Measurements from ENCODE around the gene RDH5.
A peak's percentile ranks its signal among the peaks of the same experiment; 100 is the strongest.

RDH5 gene

DNA sequence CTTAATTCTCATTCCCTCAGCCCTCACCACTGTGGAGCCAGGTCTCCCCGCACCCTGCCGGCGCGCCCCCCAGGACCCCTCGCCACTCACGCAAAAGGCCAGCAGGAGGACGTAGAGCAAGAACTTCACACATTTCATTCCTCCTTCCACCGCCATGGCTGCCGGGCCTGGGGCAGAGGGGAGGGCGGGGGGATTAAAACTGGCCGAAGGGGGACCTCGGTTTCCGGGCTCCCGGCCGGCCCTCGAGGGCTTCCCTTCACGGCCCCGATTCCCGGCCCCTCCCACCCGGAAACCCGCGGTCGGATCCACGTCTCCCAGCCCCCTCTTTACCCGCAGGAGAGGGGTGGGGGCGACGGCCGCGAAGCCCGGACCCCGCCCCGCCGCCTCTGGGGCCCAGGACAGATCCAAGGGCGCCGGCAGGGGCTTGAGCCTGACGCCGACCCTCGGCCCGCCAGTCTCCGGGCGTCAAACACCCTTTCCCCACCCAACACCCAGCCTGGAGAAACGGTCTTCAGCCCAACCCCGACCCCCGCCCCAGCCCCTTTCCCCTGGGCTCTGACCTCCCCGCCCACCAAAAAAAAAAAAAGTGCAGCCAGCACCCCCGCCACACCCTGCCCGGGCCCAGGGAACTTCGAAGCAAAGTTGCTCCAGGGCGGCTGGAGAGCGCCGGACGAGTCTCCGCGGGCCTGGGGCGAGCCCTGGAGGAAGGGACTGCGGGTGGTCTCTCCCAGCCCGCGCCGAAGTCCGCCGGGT, 8.2 kb downstream of the RDH5 start:
- TF ChIP-seq, protein P1, sequence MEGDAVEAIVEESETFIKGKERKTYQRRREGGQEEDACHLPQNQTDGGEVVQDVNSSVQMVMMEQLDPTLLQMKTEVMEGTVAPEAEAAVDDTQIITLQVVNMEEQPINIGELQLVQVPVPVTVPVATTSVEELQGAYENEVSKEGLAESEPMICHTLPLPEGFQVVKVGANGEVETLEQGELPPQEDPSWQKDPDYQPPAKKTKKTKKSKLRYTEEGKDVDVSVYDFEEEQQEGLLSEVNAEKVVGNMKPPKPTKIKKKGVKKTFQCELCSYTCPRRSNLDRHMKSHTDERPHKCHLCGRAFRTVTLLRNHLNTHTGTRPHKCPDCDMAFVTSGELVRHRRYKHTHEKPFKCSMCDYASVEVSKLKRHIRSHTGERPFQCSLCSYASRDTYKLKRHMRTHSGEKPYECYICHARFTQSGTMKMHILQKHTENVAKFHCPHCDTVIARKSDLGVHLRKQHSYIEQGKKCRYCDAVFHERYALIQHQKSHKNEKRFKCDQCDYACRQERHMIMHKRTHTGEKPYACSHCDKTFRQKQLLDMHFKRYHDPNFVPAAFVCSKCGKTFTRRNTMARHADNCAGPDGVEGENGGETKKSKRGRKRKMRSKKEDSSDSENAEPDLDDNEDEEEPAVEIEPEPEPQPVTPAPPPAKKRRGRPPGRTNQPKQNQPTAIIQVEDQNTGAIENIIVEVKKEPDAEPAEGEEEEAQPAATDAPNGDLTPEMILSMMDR (IDR thresholded peaks at IDR 0.05; ENCODE audit: control insufficient read depth, extremely low read depth, insufficient read depth), result no peak
- peak overlapping the region; percentile 88 for H3K4me3 ChIP-seq (ENCODE audit: low read depth, low read length)
- no peak for DNase-seq (ENCODE audit: low read depth)

DNA sequence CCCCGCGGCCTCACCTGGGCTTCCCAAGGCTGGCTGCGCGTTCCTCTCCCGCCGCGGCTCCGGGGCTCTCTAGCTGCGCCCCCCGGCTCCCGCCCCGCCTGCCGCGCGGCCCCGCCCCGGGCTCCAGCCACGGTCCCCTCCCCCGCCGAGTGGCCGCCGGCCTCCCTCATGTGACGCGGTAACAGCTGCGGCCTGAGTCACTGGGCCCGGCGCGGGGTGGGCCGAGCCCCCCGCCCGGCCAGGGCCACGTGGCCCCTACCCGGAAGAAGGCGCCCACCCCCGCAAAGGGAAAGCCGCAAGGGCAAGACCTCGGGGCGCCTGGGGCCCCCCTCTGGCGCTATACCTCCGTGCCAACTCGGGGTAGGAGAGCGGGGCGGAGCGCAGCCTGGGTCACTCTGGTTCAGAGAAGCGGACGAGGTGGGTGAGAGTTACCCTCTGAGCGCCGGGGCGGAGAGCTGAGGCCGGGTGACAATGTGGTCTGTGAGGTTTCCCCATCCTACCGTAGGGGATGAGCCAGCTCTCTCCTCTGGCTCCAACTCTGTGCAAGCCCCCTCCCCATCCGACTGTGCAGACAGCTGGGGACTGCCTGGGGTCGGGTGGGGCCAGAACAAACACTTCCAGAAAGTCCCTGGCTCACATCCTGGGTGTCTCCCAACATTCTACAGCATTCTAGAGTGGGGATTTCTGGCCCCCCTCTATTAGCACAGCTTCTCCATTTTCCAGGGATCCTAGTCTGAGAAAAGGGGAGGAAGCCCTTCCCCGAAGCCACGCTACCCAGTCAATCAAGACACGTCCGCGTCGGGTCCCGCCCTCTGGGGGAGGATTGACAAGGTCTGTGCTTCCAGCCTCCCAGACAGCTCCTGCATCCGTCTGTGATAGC, 9.0 kb downstream of the RDH5 start, which contains the start of gene CD63:
Gene CD63, minus strand, starts transcription at position 71 of the 880 bp plus-strand sequence. CDS start 668 bp downstream, outside the sequence.
- TF ChIP-seq, protein P1 (IDR thresholded peaks at IDR 0.05; ENCODE audit: control insufficient read depth, extremely low read depth, insufficient read depth), result no peak
- peak within 1 kb of the TSS; percentile 88 for H3K4me3 ChIP-seq (ENCODE audit: low read depth, low read length)
- peak; percentile 52 for DNase-seq (ENCODE audit: low read depth)

DNA sequence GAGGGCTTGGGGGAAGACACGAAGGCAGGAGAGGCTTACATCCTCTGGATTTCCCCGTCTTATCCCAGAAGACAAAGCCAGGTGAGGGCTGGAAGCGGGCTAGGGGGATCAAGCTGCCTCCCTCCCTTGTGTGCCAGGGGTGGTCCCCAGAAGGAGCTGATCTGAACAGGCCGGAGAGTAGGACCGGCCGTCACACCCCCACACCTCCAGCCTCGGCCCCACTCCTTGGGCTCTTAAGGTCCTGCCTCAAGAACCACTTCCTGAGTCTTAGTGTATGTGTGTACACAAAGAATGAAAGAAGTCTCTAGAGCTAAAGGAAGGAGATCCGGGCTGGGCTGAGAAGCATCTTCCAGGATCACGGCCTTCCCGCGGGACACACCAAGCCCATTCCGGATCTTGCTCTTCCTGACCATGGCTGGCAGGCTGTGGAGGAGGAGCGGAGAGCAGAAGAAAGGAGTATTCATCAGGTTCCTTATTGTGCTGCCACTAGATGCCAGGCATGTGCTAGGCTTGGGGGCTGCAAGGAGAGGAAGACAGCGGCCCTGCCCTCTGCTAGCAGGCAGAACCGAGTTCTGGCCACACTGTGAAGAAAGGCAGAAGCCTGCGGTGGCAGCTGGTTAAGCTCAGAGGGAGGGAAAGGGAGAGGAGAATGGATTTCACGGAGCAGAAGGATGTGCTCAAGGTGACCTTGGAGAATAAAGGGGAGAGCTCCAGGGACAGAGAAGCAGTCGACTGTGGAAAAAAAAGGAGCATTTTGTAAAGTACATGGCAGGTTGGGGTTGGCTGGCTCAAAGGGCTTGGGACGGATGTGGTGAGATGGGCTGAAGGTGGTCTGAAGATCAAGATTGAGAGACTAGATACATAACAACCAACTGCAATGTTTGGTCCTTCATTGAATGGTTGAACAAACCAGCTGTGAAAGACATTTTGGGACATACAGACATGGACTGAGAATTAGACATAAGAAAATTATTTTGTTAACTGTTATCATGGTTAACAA, 9.9 kb downstream of the RDH5 start:
- DNase-seq (ENCODE audit: low read depth), result no peak
- TF ChIP-seq, protein P1 (IDR thresholded peaks at IDR 0.05; ENCODE audit: control insufficient read depth, extremely low read depth, insufficient read depth), result no peak
- peak overlapping the region; percentile 88 for H3K4me3 ChIP-seq (ENCODE audit: low read depth, low read length)

DNA sequence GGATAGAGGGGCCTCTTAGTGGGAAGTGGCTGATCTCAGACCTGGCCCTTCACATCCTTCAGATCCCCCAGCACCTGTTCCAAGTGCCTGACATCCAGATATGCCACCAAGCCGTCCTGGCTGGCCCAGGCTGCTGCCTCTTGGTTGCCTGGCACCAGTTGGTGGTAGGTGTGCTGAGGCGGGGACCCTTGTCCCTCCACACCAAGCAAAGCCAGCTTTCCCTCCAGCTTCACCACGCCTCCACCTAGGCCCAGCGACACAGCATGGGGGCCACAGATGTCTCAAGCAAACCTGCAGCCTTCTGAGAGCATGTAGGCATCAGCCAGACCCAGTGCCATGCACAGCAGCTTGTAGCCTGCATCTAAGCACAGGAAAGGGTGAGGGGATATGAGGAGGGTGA, 12.1 kb downstream of the RDH5 start:
- no peak for DNase-seq (ENCODE audit: low read depth)
- no peak overlapping the region for H3K4me3 ChIP-seq (ENCODE audit: low read depth, low read length)
- TF ChIP-seq, protein P1 (IDR thresholded peaks at IDR 0.05; ENCODE audit: control insufficient read depth, extremely low read depth, insufficient read depth), result no peak

DNA sequence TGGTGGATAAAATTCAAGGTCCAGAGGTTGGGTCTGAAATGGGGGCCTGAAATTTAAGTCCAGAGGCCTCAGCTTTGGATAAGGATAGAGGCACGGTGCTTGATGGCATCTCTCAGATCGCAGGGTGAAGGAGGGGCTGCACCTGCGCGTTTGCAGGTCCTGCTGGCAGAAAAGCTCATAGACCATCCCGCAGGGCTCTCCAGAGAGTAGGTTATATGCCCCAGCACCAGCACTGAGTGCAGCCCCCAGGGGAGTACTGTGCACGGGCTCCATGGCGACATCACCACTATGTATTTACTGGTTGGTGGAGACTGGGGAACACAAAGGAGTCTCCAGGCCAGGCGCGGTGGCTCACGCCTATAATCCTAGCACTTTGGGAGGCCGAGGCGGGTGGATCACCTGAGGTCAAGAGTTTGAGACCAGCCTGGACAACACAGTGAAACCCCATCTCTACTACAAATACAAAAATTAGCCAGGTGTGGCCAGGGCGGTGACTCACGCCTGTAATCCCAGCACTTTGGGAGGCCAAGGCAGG, 12.9 kb downstream of the RDH5 start:
- no peak for DNase-seq (ENCODE audit: low read depth)
- H3K4me3 ChIP-seq (ENCODE audit: low read depth, low read length), result no peak overlapping the region
- TF ChIP-seq, protein P1 (IDR thresholded peaks at IDR 0.05; ENCODE audit: control insufficient read depth, extremely low read depth, insufficient read depth), result no peak

DNA sequence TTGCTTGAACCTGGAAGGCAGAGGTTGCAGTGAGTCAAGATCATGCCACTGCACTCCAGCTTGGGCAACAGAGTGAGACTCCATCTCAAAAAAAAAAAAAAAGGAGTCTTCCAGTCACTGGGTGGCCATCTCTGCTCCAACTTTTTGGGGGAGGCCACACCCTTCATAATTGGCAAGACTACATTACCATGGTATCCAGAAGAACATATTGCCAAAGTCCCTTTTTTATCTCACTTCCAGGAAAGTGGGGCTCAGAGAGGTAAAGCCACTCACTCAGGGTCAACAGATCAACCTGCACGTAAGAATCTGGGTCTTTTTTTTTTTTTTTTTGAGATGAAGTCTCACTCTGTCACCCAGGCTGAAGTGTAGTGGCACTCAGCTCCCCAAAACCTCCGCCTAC, 13.7 kb downstream of the RDH5 start:
- TF ChIP-seq, protein P1 (IDR thresholded peaks at IDR 0.05; ENCODE audit: control insufficient read depth, extremely low read depth, insufficient read depth), result no peak
- DNase-seq (ENCODE audit: low read depth), result no peak
- no peak overlapping the region for H3K4me3 ChIP-seq (ENCODE audit: low read depth, low read length)

Measured in LNCaP clone FGC (cell line).